Endometrial microvascular endothelial cells (primary cell): ENCODE data around the gene GNE. TPM values are rescaled to one million over a fixed set of nuclear protein-coding genes. Genes with fewer than 3 reads are reported as not detected.
"Not testable (repeated sequence)": the region's sequence is repeated elsewhere in the genome, so short reads cannot be mapped to it uniquely, and the experiment has no call there.

Experiments used
- in situ Hi-C: cut with HindIII; loops from 2 replicates; pipeline ENCODE4 v1.10.0; 2017; ENCODE audit warnings: low sequenced_read_pairs, low pct_unique_long_range_greater_than_20kb; ENCODE audit errors: inconsistent ontology term
- total RNA-seq: library from RNA; depleted of rRNA; stranded (reverse); fragments of >200 nt; gene quantifications from one replicate; pipeline ENCODE4 v1.2.3, GENCODE V29; 2015; ENCODE audit errors: inconsistent ontology term

GNE gene
- total RNA-seq, 1 donor from 2014 or later = 12.4 TPM

DNA sequence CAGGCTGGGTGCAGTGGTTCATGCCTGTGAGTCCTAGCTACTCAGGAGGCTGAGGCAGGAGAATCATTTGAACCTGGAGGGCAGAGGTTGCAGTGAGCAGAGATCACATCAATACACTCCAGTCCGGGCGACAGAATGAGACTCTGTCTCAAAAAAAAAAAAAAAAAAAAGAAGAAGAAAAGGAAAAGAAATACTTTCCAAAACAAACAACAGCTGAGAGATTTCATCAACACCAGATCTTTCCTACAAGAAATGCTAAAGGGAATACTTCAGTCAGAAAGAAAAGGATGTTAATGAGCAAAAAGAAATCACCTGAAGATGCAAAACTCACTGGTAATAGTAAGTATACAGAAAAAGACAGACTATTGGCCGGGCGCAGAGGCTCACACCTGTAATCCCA lies 80.7 kb downstream of the GNE start:
- in situ Hi-C loops = no loop called here

DNA sequence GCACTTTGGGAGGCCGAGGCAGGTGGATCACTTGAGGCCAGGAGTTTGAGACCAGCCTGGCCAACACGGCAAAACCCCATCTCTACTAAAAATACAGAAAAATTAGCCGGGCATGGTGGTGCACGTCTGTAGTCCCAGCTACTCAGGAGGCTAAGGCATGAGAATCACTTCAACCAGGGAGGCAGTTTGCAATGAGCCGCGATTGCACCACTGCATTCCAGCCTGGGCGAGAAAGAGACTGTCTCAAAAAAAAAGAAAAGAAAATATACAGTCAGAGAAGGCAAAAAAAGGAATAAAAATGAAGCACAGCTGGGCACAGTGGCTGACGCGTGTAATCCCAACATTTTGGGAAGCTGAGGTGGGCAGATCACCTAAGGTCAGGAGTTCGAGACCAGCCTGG lies 81.8 kb downstream of the GNE start:
- in situ Hi-C loops = not testable (repeated sequence)

DNA sequence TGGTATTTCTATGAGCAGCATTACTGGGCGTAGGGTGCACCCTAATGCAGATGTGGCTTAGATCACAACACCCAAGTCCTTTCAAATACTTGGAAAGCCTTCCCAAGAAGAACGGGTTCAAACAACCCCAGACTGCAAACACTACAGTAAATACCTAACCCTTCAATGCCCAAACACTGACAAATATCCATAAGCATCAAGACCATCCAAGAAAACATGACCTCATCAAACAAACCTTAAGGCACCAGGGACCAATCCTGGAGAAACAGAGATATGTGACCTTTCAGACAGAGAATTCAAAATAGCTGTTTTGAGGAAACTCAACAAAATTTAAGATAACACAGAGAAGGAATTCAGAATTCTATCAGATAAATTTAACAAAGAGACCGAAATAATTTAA lies 83.0 kb downstream of the GNE start:
- in situ Hi-C loops = not testable (repeated sequence)

DNA sequence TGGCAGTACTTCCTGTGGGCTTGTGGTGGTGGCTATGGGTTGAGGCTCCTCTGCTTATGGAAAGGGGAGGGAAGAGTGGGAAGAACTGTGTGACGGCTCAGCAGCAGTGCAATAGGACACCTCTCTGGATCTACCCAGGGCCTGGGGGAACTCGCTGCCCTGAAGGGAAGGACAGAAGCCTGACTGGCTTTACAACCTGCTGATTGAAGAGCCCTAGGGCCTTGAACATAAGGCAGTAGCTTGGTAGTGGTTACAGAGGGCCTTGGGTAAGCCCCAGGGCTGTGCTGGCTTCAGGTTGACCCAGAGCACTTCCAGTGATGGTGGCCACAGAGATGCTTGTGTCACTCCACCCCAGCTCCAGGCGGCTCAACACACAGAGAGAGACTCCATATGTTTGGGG lies 83.5 kb downstream of the GNE start:
- in situ Hi-C loops = no loop called here

DNA sequence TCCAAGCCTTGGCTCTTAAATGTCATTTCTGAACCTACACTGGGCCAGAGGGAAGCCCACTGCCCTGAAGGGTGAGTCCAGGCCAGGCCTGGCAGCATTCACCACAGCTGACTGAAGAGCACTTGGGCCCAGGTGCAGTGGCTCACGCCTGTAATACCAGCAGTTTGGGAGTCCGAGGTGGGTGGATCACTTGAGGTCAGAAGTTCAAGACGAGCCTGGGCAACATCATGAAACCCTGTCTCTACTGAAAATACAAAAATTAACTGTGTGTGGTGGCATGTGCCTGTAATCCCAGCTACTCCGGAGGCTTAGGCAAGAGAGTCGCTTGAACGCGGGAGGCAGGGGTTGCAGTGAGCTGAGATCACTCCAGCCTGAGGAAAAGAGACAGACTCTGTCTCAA lies 84.0 kb downstream of the GNE start:
- in situ Hi-C loops = no loop called here

DNA sequence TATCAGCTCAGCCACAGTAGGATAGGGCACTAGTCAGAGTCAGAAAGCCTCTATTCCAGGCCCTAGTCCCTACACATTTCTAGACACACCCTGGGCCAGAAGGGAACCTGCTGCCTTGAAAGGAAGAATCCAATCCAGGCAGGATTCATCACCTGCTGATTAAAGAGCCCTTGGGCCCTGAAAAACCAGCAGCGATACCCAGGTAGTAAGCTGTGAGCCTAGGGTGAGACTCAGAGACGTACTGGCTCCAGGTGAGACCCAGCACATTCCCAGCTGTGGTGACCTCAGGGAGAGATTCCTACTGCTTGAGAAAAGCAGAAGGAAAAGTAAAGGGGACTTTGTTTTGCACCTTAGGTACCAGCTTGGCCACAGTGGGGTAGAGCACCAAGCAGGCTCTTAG lies 84.4 kb downstream of the GNE start:
- in situ Hi-C loops = no loop called here

DNA sequence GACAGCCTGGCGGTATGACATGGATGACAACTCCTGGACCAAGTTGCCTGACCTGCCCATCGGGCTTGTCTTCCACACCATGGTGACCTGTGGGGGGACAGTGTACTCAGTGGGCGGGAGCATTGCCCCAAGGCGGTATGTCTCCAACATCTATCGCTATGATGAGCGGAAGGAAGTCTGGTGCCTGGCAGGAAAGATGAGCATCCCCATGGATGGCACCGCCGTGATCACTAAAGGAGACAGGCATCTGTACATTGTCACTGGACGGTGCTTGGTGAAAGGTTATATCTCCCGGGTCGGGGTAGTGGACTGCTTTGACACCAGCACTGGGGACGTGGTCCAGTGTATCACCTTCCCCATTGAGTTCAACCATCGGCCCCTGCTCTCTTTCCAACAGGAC lies 87.7 kb downstream of the GNE start:
- in situ Hi-C loops = no loop called here

DNA sequence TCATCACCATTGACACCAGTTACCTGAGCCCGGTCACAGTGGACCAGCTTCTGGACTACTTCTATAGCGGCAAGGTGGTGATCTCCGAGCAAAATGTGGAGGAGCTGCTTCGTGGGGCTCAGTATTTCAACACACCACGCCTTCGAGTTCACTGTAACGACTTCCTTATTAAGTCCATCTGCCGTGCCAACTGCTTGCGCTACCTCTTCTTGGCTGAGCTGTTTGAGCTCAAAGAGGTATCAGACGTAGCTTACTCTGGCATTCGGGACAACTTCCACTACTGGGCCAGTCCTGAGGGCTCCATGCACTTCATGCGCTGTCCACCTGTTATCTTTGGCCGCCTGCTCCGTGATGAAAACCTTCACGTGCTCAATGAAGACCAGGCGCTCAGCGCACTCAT lies 88.5 kb downstream of the GNE start:
- in situ Hi-C loops = no loop called here

DNA sequence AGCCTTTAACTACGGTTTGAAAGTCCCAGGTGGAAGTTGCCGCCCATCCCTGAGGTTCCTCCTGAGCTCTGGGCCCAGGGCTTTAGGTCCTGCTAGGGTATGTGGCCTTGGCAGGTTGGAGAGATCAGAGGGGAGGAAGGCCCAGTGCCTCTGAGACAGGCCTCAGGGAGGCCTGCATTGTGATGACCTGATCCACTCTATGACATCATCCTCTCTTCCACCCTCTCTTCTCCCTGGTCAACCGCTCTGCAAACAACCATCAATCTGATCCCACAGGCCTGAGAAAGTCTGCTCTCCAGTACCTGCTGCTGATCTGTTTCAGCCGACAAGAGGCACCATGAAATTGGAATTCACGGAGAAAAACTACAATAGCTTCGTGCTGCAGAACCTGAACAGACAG lies 89.1 kb downstream of the GNE start, which contains the start of gene CCIN:
CCIN (plus strand) TSS at position 223 of the 400 bp plus-strand sequence; CDS start at position 338, 115 bp downstream.
- in situ Hi-C loops = no loop called here

DNA sequence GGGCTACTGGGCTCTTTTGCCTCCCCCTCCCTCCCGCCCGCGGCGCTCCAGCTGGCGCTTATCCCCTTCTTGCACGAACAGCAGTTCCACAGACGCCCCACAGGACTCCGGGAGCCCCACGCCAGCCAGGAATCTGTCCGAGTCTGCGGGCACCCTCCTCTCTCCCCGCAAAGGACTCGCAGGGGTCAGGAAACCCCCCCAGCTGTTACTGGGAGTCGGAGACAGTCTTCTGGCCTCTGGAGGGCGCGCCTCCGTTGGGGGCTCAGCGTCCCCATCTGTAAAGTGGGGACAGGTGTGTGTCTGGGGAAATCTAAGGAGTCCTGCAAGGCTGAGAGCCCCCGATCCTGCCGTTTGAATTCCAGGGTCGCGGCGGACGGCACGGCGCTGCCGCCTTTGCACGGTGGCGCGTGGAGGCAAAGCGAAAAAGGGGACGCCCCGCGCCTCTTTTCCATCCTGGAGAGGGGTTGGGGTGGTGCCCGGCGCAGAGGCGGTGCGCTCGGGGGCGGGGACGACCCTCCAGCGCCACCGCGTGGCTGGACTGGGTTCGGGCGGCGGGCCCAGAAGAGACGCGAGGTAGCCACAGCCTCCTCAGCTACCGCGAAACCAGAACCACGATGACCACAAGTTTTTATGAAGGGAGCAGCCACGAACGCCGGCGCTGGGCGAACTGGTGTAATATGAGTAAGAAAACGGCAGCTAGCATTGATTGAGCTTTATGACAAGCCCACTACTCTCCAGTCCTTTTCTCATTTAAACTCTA lies 91.9 kb downstream of the GNE start:
- in situ Hi-C loops = no loop called here

DNA sequence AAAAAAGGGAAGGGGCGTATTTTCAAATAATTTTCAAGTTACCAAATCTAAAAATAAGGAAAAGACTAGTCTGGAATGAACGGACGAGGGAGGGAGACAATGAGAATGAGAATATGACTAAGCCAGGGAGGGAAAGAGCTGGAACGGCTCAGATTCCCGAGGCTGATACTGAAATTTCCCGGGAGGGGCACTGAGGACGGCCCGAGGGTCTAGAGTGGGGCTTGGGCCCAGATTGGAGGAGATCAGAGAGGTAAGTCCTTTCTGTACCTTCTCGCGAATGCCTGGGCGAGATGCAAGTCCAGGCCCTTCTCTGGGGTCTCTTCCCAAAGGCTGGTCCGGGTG lies 92.5 kb downstream of the GNE start:
- in situ Hi-C loops = no loop called here

DNA sequence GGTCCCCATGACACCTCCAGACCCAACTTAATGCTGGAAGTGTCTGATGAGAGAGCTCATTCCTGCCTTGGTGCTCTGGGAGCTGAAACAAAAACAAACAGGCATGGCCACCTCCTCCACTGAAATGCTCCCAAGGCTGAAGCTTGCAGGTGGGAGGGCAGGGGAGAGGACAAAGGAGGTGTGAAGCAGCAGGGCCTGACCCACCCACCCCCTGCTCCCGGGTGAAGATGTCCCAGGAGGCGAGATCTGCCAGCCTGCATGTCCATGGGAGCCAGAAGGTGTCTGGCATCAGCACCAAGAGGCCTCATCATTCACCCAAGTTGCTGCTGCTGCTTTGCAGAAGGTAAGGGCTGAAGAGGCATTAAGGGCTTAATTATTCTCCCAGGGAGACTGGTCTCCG lies 93.3 kb downstream of the GNE start:
- in situ Hi-C loops = no loop called here

Other genes starting within 250 kb of the GNE start
- gene RECK, start 221.5 kb downstream of the GNE start, total RNA-seq = 13.6 TPM
- gene GLIPR2, start 121.7 kb downstream of the GNE start, total RNA-seq = 35.7 TPM
- 1.9 TPM for gene CCIN, start 89.1 kb downstream of the GNE start, total RNA-seq
- gene CLTA, start 67.5 kb downstream of the GNE start, total RNA-seq = 387 TPM
- 19.7 TPM for gene RNF38, start 141.8 kb upstream of the GNE start, total RNA-seq